ENCODE results near the gene ALDH1A1.

ALDH1A1 gene

DNA sequence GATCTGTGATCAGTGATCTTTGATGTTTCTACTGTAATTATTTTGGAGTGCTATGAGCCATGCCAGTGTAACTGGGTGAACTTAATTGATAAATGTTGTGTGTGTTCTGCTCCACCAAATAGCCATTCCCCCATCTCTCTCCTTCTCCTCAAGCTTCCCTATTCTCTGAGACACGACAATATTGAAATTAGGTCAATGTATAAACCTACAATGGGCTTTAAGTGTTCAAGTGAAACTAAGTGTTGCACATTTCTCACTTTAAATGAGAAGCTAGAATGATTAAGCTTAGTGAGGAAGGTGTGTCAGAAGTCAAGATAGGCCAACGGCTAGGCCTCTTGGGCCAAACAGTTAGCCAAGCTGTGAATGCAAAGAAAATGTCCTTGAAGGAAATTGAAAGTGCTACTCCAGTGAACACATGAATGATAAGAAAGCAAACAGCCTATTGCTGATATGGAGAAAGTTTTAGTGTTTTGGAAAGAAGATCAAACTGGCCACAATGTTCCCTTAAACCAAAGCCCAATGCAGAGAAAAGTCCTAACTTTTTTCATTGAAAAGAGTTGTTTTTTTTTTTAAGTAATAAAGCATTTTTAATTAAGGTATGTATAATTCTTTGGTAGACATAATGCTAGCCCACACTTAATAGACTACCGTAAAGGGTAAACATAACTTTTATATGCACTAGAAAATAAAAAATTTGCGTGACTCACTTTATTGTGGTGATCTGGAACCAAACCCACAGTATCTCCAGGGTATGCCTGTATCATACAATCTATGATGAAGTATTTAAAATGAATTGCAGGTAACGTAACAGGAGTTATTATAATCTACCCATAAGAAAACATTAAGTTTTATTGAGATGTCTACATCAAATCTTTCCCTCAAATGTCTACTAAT is 42.5 kb upstream of the ALDH1A1 start:
- no peak for FAIRE-seq

DNA sequence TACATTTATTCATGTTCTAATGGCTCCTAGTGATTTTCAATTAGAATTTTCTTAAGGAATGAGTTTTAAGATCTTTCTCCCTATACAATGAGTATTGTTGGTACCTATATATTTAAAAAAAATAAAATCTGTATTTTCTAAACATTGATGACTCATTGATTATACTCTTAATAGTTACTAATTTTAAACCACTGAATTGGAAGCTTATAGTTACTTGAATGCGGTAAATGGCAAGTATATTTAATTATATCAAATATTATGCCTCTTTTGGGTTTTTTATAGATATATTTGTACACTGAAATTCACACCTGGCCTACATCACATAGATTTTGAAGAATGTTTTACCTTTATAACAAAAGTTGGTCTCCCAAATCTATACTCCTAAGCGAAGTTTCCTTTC is 38.9 kb upstream of the ALDH1A1 start:
- TF ChIP-seq, protein P1, sequence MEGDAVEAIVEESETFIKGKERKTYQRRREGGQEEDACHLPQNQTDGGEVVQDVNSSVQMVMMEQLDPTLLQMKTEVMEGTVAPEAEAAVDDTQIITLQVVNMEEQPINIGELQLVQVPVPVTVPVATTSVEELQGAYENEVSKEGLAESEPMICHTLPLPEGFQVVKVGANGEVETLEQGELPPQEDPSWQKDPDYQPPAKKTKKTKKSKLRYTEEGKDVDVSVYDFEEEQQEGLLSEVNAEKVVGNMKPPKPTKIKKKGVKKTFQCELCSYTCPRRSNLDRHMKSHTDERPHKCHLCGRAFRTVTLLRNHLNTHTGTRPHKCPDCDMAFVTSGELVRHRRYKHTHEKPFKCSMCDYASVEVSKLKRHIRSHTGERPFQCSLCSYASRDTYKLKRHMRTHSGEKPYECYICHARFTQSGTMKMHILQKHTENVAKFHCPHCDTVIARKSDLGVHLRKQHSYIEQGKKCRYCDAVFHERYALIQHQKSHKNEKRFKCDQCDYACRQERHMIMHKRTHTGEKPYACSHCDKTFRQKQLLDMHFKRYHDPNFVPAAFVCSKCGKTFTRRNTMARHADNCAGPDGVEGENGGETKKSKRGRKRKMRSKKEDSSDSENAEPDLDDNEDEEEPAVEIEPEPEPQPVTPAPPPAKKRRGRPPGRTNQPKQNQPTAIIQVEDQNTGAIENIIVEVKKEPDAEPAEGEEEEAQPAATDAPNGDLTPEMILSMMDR (IDR thresholded peaks at IDR 0.05; ENCODE audit: insufficient read depth, missing control alignments), result no peak
- FAIRE-seq (no peak), DNase-seq (ENCODE audit: insufficient read length, low spot score) (no peak)

More for the DNA sequence above, 42.5 kb upstream of the ALDH1A1 start:
- DNase-seq (ENCODE audit: insufficient read length, low spot score), result no peak
- TF ChIP-seq, protein P1 (IDR thresholded peaks at IDR 0.05; ENCODE audit: insufficient read depth, missing control alignments), result no peak

DNA sequence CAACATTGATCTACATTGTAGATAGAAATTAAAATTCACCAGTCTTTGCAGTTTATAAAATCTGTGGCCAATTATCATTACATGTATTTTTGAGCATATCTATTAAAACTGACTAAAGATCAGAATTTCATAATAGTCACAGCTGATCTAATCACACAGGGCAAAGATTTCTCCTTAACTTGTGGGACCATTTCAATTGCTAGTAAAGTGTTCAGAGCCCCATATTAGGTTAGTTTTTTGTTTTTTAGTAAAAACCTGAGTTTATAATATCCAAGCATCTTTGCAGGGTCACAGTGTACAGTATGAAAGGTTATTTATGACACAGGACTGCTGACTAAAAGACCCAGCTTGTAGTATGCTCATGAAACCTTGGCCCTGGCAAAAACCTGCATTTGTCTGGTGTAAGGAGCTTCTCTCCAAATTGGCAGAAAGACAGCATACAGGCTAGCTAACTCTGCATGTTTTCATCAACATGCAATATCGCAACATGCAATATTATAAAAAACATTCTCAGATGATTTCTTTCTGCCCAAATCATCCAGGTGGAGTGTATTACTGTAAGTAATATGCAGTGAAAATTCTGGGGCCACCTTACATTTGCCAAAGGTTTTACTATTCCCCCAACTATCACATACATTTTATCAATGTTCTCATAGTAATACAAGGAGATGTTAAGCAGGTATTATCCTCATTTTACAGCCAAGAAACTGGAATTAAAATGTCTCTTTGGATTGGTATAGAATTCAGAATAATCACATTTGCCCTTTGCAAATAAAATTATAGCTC is 37.7 kb upstream of the ALDH1A1 start:
- no peak for DNase-seq (ENCODE audit: insufficient read length, low spot score)
- TF ChIP-seq, protein P1 (IDR thresholded peaks at IDR 0.05; ENCODE audit: insufficient read depth, missing control alignments), result no peak
- FAIRE-seq, result no peak

DNA sequence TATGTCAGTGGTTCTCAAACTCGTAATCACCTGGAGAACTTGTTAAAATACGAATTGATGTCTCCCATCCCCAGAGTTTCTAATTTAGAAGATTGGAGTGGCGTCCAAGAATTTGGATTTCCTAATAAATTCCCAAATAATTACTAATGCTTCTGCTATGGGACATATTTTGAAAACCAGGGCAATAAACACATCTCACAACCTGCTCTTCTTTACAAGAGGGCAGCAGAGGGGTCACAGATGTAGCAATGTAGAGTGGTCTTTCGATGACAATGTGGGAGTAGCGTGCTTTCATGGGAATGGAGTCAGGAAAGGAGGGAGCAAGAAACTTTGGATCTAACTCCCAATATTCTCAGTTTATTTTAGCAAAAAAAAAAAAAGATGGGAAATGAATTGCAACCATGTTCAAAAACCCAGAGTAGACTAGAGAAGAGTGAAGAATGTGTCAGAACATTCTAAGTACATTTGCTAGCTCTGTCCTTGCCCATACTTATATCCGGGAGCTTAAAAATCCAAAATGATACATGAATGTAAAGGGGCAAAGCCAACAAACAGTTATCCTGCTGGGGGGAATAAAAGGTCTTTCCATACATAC is 33.8 kb upstream of the ALDH1A1 start:
- DNase-seq (ENCODE audit: insufficient read length, low spot score), result no peak

DNA sequence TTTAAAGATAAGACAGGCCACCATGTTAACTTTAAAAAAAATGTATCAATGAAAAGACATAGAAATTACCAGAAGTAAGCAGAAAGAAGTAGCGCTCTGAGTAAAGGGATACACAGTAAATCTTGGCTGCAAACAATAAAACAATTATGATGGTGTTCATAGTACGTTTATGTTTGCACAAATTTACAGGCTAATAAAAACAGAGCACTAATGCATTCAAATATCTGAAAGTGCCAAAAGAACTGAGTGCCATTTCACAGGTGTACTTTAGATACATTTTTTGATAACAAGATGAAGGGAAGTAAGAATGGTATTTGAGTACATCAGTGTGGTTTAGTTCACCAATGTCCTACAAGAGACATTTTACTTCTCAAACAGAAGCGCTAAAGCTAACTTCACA is 32.9 kb upstream of the ALDH1A1 start:
- DNase-seq (ENCODE audit: insufficient read length, low spot score), result no peak
- TF ChIP-seq, protein P1 (IDR thresholded peaks at IDR 0.05; ENCODE audit: insufficient read depth, missing control alignments), result no peak
- FAIRE-seq, result no peak

More for the DNA sequence above, 33.8 kb upstream of the ALDH1A1 start:
- TF ChIP-seq, protein P1 (IDR thresholded peaks at IDR 0.05; ENCODE audit: insufficient read depth, missing control alignments), result no peak
- no peak for FAIRE-seq

DNA sequence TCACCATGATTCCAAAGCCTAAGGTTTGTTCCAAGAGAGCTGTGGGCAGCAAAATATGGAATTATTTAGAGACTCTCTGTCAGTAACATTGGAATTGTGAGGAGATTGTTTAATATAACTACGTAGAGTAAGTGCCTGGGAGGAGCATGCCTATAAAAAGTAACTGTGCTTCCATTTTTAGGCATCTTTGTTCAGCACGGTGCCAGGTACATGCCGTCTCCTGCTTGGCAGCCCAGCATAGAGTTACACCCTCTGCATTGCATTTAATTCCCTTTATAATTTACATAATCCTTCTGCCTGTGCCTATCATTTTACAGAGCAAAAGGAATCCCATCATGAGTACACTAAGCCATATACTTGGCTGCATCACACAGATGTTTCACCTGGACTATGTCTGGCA is 32.1 kb upstream of the ALDH1A1 start:
- FAIRE-seq, result no peak
- TF ChIP-seq, protein P1 (IDR thresholded peaks at IDR 0.05; ENCODE audit: insufficient read depth, missing control alignments), result no peak

More for the DNA sequence above, 32.1 kb upstream of the ALDH1A1 start:
- no peak for DNase-seq (ENCODE audit: insufficient read length, low spot score)

Measured in D721Med (cell line).